ENCODE data around the gene SUZ12.
"Not testable (repeated sequence)": the region's sequence is repeated elsewhere in the genome, so short reads cannot be mapped to it uniquely, and the experiment has no call there.

SUZ12 gene

DNA sequence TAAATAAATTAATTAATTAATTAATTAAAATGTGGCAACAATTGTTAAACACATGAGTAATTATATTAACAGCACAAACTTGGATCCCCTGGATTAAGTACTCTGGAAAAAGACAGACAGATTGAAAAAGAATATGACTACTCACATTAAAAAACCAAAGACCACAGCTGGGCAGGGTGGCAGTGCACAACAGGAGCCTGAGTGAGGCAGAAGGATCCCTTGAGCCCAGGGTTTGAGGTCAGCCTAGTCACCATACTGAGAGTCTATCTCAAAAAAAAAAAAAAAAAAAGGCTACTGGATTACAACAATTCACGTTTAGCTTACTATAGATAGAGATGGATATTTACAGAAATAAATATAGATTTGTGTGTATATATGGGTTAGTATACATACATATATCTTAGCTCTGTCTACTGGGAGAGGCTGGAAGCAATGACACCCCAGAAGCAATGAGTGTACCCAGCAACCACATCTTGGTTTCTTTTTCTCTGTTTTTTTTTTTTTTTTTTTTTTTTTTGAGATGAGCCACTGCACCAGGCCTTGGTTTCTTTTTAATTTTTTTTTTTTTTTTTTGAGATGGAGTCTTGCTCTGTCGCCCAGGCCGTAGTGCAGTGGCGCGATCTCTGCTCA lies 10.6 kb upstream of the SUZ12 start:
- H3K4me3 Mint-ChIP-seq: no peak overlapping the region
- H3K27me3 Mint-ChIP-seq (ENCODE audit: low read depth): no peaks in the 10 kb centered on the region
- H3K36me3 Mint-ChIP-seq (ENCODE audit: low read depth): no peaks in the 10 kb centered on the region
- H3K27ac Mint-ChIP-seq: no peak overlapping the region
- H3K9me3 Mint-ChIP-seq: no peaks in the 10 kb centered on the region
- peaks cover 3% of the 10 kb centered on the region for H3K4me1 Mint-ChIP-seq (ENCODE audit: low read depth)

DNA sequence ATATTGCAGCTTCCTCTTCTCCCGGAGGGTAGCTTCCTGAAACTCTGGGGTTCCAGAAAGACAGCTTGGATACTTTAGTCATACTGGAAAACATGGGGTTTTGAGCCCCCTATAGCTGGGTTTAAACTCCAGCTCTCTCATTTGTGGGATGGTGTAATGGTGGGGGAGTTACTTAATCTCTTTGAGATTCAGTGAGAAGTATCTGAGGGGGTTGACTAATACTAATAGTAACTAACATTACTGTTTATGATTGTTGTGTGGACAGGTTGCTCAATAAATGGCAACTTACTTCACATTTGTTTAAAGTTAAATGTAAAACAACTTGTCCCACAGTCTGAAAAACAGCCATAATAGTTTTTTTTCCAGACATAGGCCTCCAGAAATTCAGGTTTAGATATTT lies 5.1 kb upstream of the SUZ12 start:
- H3K36me3 Mint-ChIP-seq (ENCODE audit: low read depth): no peaks in the 10 kb centered on the region
- H3K27me3 Mint-ChIP-seq (ENCODE audit: low read depth): no peaks in the 10 kb centered on the region
- H3K4me1 Mint-ChIP-seq (ENCODE audit: low read depth): no peaks in the 10 kb centered on the region
- H3K9me3 Mint-ChIP-seq: no peaks in the 10 kb centered on the region
- no peak overlapping the region for H3K27ac Mint-ChIP-seq
- H3K4me3 Mint-ChIP-seq: no peak overlapping the region

DNA sequence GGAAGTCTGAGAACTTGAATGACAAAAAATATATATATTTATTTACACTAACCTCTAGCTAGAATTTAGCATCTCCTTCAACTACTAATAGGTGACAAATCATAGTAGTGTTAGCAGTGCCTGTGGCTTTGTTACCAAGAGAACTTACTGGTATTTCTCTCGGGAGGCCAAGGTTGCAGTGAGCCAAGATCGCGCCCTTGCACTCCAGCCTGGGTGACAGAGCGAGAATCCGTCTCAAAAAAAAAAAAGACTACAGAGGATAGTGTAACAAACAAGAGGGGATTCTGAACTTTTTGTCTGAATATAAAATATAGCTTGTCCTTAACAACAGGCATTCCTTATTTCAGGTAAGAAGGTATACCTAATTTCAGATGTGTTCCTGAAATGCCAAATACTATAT lies 1.3 kb upstream of the SUZ12 start:
- Mint-ChIP-seq H3K9me3 (no peaks in the 10 kb centered on the region), H3K27me3 (ENCODE audit: low read depth) (no peaks in the 10 kb centered on the region), H3K36me3 (ENCODE audit: low read depth) (peaks cover 6% of the 10 kb centered on the region), H3K4me3 (peak overlapping the region; percentile 81), H3K27ac (no peak overlapping the region), H3K4me1 (ENCODE audit: low read depth) (peaks cover 11% of the 10 kb centered on the region)

DNA sequence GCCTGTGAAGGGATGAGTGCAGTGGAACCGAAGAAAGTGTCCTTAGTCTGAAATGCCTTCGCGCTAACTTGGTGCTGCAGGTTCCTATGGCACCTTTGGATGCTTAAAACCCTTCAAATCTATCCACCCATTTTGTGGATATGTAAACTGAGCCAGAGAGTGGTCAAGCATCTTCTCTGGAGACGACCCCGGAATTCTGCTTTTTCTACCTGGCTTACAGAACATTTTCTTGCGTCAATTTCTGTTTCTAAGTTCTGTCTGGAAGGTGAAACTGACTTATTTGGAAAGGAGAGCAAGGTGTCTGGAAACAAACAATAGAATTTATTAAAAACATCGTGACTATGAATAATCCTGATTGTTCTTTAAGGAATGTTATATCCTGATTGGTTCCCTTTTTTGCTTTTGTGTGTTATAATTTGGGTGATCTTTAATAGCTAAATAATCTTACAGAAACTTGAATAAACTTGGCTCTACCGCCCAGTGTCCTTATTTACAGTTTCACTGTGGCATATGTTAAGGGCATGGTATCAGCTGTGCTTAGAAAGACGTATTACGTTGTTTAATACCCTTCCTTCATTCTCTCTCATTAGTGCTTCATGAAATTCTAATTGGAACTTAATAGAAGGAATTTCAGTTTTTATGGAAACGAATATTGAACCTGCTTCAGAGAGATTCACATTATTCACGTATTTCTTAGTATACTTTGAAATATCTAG lies 1.3 kb downstream of the SUZ12 start:
- not testable (repeated sequence) for H3K27me3 Mint-ChIP-seq (ENCODE audit: low read depth); H3K9me3 Mint-ChIP-seq
- H3K27ac Mint-ChIP-seq: peak overlapping the region; percentile 52
- H3K4me1 Mint-ChIP-seq (ENCODE audit: low read depth): peaks cover 20% of the 10 kb centered on the region
- peak overlapping the region; percentile 83 for H3K4me3 Mint-ChIP-seq
- peaks cover 15% of the 10 kb centered on the region for H3K36me3 Mint-ChIP-seq (ENCODE audit: low read depth)

DNA sequence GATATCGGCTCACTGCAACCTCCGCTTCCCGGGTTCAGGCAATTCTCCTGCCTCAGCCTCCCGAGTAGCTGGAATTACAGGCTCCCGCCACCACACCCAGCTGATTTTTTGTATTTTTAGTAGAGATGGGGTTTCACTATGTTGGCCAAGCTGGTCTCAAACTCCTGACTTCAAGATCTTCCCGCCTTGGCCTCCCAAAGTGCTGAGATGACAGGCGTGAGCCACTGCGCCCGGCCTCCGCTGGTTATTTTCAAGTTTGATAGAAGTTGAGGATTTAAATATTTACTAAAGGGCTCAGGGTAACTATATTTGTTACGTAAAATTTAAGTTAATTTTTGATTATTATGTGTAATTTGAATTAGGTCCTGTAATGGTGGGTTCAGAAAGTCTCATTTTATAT lies 5.1 kb downstream of the SUZ12 start:
- Mint-ChIP-seq H3K36me3 (ENCODE audit: low read depth) (peaks cover 34% of the 10 kb centered on the region), H3K4me1 (ENCODE audit: low read depth) (peaks cover 31% of the 10 kb centered on the region)
- not testable (repeated sequence) for H3K27me3 Mint-ChIP-seq (ENCODE audit: low read depth); H3K4me3 Mint-ChIP-seq; H3K9me3 Mint-ChIP-seq; H3K27ac Mint-ChIP-seq

DNA sequence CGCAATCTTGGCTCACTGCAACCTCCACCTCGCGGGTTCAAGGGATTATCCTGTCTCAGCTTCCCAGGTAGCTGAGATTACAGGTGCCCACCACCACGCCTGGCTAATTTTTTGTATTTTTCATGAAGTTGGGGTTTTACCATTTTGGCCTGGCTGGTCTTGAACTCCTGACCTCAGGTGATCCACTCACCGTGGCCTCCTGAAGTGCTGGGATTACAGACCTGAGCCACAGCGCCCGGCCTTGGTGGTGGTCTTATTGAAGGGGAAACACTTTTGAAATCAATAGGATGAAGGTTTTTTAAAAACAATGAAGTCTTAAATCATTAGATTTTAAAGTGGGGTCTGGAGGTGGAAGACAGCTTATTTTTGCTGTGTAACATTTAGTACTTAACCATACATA lies 5.6 kb downstream of the SUZ12 start:
- H3K27me3 Mint-ChIP-seq (ENCODE audit: low read depth); H3K27ac Mint-ChIP-seq; H3K4me3 Mint-ChIP-seq; H3K9me3 Mint-ChIP-seq: not testable (repeated sequence)
- peaks cover 31% of the 10 kb centered on the region for H3K4me1 Mint-ChIP-seq (ENCODE audit: low read depth)
- H3K36me3 Mint-ChIP-seq (ENCODE audit: low read depth): peaks cover 34% of the 10 kb centered on the region

DNA sequence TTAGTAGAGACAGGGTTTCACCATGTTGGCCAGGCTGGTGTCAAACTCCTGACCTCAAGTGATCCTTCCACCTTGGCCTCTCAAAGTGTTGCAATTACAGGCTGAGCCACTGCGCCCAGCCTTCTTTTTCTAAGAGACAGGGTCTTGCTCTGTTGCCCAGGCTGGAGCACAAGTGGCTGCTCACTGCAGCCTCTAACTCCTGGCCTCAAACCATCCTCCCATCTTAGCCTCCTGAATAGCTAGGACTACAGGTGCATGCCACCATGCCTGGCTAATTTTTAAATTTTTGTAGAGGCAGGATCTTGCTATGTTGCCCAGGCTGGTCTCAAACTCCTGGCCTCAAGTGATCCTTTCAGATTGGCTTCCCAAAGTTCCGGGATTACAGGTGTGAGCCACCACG lies 15.1 kb downstream of the SUZ12 start:
- H3K27me3 Mint-ChIP-seq (ENCODE audit: low read depth); H3K4me3 Mint-ChIP-seq; H3K4me1 Mint-ChIP-seq (ENCODE audit: low read depth); H3K9me3 Mint-ChIP-seq; H3K27ac Mint-ChIP-seq: not testable (repeated sequence)
- H3K36me3 Mint-ChIP-seq (ENCODE audit: low read depth): peaks cover 24% of the 10 kb centered on the region

DNA sequence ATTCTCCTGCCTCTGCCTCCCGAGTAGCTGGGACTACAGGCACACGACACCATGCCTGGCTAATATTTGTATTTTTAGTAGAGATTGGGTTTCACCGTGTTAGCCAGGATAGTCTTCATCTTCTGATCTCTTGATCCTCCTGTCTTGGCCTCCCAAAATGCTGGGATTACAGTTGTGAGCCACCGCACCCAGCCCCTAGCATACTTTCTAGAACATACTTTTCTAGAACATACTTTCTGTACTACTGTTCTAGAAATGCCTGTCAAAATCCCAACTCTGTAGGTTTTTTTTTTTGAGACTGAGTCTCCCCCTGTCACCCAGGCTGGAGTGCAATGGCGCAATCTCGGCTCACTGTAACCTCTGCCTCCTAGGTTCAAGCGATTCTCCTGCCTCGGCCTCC lies 27.3 kb downstream of the SUZ12 start:
- Mint-ChIP-seq H3K4me1 (ENCODE audit: low read depth) (peaks cover 10% of the 10 kb centered on the region), H3K36me3 (ENCODE audit: low read depth) (peaks cover 19% of the 10 kb centered on the region)
- not testable (repeated sequence) for H3K9me3 Mint-ChIP-seq; H3K27ac Mint-ChIP-seq; H3K27me3 Mint-ChIP-seq (ENCODE audit: low read depth); H3K4me3 Mint-ChIP-seq

DNA sequence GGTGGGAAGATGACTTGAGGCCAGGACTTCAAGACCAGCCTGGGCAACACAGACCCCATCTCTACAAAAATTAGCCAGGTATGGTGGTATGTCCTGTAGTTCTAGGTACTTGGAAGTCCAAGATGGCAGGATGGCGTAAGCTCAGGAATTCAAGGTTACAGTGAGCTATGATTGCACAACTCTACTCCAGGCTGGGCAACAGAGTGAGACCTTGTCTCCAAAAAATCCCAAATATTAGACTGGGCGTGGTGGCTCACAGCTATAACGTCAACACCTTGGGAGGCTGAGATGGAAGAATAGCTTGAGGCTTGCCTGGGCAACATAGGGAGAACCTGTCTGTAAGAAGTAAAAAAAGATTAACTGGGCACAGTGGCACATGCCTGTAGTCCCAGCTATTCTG lies 30.8 kb downstream of the SUZ12 start:
- Mint-ChIP-seq H3K9me3 (no peaks in the 10 kb centered on the region), H3K36me3 (ENCODE audit: low read depth) (peaks cover 6% of the 10 kb centered on the region), H3K27me3 (ENCODE audit: low read depth) (no peaks in the 10 kb centered on the region), H3K27ac (no peak overlapping the region), H3K4me1 (ENCODE audit: low read depth) (peaks cover 6% of the 10 kb centered on the region), H3K4me3 (no peak overlapping the region)

DNA sequence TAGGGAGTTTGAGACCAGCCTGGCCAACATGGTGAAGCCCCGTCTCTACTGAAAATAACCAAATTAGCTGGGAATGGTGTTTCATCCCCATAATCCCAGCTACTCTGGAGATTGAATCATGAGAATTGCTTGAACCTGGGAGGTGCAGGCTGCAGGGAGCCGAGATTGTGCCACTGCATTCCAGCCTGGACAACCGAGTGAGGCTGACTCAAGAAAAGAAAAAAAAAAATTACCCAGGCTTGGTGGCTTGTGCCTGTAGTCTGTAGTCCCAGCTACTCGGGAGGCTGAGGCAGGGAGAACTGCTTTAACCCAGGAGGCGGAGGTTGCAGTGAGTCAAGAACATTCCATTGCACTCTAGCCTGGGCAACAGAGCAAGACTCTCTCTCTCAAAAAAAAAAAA lies 33.6 kb downstream of the SUZ12 start:
- not testable (repeated sequence) for H3K36me3 Mint-ChIP-seq (ENCODE audit: low read depth); H3K27me3 Mint-ChIP-seq (ENCODE audit: low read depth); H3K9me3 Mint-ChIP-seq; H3K27ac Mint-ChIP-seq; H3K4me1 Mint-ChIP-seq (ENCODE audit: low read depth); H3K4me3 Mint-ChIP-seq

DNA sequence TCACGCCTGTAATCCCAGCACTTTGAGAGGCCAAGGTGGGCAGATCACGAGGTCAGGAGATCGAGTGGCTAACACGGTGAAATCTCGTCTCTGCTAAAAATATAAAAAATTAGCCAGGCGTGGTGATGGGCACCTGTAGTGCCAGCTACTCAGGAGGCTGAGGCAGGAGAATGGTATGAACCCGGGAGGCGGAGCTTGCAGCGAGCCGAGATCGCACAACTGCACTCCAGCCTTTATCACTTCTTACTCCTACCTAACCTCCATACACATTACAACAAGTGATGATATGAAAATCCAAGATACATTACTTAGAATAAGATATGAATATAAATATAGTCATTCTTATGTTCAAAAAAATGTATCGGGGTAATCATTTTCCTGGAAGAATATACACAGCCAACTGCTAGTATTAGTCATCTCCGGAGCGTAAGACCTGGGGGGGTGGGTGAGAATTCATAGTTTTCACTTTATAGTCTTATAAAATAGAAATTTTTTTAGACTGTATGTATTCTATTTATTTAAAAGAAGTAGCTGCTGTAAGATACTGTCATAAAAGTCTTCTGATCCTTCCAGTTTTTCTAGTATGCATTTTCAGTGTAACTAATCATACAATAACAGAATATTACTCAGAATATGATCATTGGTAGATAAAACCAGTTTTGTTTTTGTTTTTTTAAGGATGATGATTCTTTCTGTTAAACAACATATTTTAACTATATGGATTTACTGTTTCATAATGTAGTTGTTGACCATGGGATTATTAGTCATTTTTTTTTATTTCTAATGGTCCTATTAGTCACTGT lies 37.7 kb downstream of the SUZ12 start:
- not testable (repeated sequence) for H3K27me3 Mint-ChIP-seq (ENCODE audit: low read depth); H3K9me3 Mint-ChIP-seq; H3K27ac Mint-ChIP-seq; H3K4me3 Mint-ChIP-seq; H3K4me1 Mint-ChIP-seq (ENCODE audit: low read depth)
- H3K36me3 Mint-ChIP-seq (ENCODE audit: low read depth): peaks cover 13% of the 10 kb centered on the region

DNA sequence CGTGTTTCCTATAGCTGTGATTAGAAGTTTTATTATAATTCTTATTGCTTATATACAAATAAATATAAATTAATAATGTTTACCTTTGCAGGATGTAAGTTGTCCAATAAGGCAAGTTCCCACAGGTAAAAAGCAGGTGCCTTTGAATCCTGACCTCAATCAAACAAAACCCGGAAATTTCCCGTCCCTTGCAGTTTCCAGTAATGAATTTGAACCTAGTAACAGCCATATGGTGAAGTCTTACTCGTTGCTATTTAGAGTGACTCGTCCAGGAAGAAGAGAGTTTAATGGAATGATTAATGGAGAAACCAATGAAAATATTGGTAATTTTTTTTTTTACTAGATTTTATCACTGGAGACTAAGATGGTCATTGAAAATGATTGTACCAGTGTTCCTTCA lies 38.6 kb downstream of the SUZ12 start:
- H3K9me3 Mint-ChIP-seq; H3K27me3 Mint-ChIP-seq (ENCODE audit: low read depth); H3K4me1 Mint-ChIP-seq (ENCODE audit: low read depth); H3K27ac Mint-ChIP-seq; H3K4me3 Mint-ChIP-seq: not testable (repeated sequence)
- H3K36me3 Mint-ChIP-seq (ENCODE audit: low read depth): peaks cover 13% of the 10 kb centered on the region

DNA sequence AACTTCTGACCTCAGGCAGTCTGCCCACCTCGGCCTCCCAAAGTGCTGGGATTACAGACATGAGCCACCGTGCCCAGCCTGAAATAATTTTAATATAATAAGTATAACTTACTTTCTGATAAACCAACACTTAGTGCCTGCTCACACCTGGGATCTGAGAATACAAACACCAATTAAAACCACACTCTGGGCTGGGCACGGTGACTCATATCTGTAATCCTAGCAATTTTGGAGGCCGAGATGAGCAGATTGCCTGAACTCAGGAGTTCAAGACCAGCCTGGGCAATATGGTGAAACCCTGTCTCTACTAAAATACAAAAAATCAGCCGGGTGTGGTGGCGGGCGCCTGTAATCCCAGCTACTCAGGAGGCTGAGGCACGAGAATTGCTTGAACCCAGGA lies 55.0 kb downstream of the SUZ12 start:
- not testable (repeated sequence) for H3K4me3 Mint-ChIP-seq; H3K27ac Mint-ChIP-seq; H3K27me3 Mint-ChIP-seq (ENCODE audit: low read depth); H3K4me1 Mint-ChIP-seq (ENCODE audit: low read depth); H3K9me3 Mint-ChIP-seq
- peaks cover 23% of the 10 kb centered on the region for H3K36me3 Mint-ChIP-seq (ENCODE audit: low read depth)

DNA sequence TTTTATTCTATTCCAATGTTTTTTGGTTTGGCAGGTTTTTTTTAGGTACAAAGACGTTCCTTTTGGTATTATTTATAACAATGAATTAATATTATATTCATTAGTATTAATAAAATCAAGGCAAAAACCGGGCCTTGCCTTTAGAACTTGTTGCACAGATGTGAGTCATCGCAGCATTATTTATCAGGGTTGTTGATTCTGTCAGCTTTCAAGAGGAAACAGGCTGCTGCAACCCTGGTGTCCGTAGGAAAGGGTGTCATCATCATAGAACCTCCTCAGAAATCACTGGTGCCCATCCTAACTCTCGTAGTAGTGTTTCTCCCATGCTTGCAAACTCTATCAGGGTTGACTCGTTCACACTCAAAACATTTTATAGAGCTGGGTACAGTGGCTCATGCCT lies 60.2 kb downstream of the SUZ12 start:
- Mint-ChIP-seq H3K9me3 (no peaks in the 10 kb centered on the region), H3K27me3 (ENCODE audit: low read depth) (no peaks in the 10 kb centered on the region), H3K4me1 (ENCODE audit: low read depth) (peaks cover 2% of the 10 kb centered on the region), H3K27ac (no peak overlapping the region), H3K4me3 (no peak overlapping the region), H3K36me3 (ENCODE audit: low read depth) (peaks cover 26% of the 10 kb centered on the region)

DNA sequence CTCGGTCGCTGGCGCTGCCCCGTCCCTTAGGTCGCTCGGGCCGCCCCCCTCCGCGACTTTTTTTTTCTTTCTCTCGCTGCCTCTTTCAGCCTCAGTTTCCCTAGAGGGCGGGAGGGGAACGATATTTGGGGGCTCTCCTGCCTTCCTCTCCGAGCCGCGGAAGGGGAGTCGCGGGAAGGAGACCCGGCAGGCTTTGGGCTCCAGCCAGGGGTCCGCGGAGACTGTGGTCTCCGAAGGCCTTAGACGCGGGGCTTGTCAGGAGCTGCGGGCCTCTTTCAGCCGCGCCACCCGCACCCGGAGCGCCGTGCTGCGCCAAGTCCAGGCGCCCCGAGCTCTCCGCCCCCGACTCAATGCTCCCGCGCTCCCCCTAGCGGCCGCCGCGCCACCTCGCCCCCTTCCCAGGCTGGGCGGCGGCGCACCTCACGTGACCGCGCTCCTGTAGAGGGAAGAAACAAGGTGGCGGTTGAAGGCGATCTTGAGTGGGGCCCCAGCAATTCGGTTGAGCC lies 70.2 kb downstream of the SUZ12 start, which contains the start of gene LRRC37B:
Gene LRRC37B, plus strand, starts transcription at position 427 of the 506 bp plus-strand sequence. CDS start 14,010 bp downstream, outside the sequence.
- H3K36me3 Mint-ChIP-seq (ENCODE audit: low read depth): peaks cover 10% of the 10 kb centered on the region

More for the DNA sequence above, 70.2 kb downstream of the SUZ12 start, which contains the start of gene LRRC37B:
- Mint-ChIP-seq H3K4me1 (ENCODE audit: low read depth) (peaks cover 26% of the 10 kb centered on the region), H3K27me3 (ENCODE audit: low read depth) (no peaks in the 10 kb centered on the region), H3K9me3 (no peaks in the 10 kb centered on the region), H3K4me3 (peak within 1 kb of the TSS; percentile 88), H3K27ac (peak within 1 kb of the TSS; percentile 84)
